HFFc6 (cell line): ENCODE data around the gene CUL2. TPM values are rescaled to one million over a fixed set of nuclear protein-coding genes. Genes with fewer than 3 reads are reported as not detected.

Experiments
- DNase-seq: peaks from one replicate; pipeline ENCODE4 v3.0.0-alpha.2; 2018
- H3K27ac Mint-ChIP-seq: 2 replicates; pipeline ENCODE4 v1.8.0; 2020; ENCODE audit warnings: mild to moderate bottlenecking, mixed read lengths
- H3K27me3 Mint-ChIP-seq: 2 replicates; pipeline ENCODE4 v1.8.0; 2021; ENCODE audit warnings: mild to moderate bottlenecking, moderate library complexity, mixed read lengths; ENCODE audit not compliant: insufficient read depth
- H3K36me3 Mint-ChIP-seq: 2 replicates; pipeline ENCODE4 v1.8.0; 2021; ENCODE audit warnings: low read depth, mixed read lengths
- H3K4me1 Mint-ChIP-seq: 2 replicates; pipeline ENCODE4 v1.8.0; 2020; ENCODE audit warnings: low read depth, mixed read lengths
- H3K4me3 Mint-ChIP-seq: 2 replicates; pipeline ENCODE4 v1.8.0; 2020; ENCODE audit warnings: mild to moderate bottlenecking, moderate library complexity, mixed read lengths
- H3K9me3 Mint-ChIP-seq: 2 replicates; pipeline ENCODE4 v1.8.0; 2020; ENCODE audit warnings: mild to moderate bottlenecking, mixed read lengths
- CTCF ChIP-seq: fragments of 200-600 bp; sonication (generic); IDR thresholded peaks from 2 replicates; pipeline ENCODE4 v1.5.0; 2021; ENCODE audit warnings: antibody characterized with exemption, mild to moderate bottlenecking
- microRNA-seq: library from miRNA; unstranded; fragments of <30 nt; microRNA quantifications from one replicate; pipeline ENCODE4, GENCODE V29; 2019
- total RNA-seq, 6 experiments: library from RNA; stranded (reverse); fragmentation: NEBNext Ultra II Directional; extraction: Animal tissue kit (Norgen Biotek cat#: 25700); gene quantifications; 2 replicates in 1 of 6; 3 replicates in 5 of 6; pipeline ENCODE4 v1.2.3, GENCODE V29; 2021

The CUL2 gene
- total RNA-seq, 6 experiments from 2014 or later: 42.5 to 55.7 (median 51.3) TPM

- no peaks in the 10 kb centered on the region for H3K36me3 Mint-ChIP-seq
These were observed 127.3 kb downstream of the CUL2 start for GRCh38 chr10:34962866-34963265.

GRCh38 chr10:34960983-34961382 is 129.2 kb downstream of the CUL2 start:
- peak; percentile 71 for TF ChIP-seq CTCF
- H3K9me3 Mint-ChIP-seq: no peaks in the 10 kb centered on the region
- H3K4me3 Mint-ChIP-seq: no peak overlapping the region
- H3K27ac Mint-ChIP-seq: no peak overlapping the region
- no peaks in the 10 kb centered on the region for H3K4me1 Mint-ChIP-seq
- H3K27me3 Mint-ChIP-seq: peaks cover 10% of the 10 kb centered on the region
- H3K36me3 Mint-ChIP-seq: no peaks in the 10 kb centered on the region
- peak; percentile 28 for DNase-seq

More at GRCh38 chr10:34962866-34963265, 127.3 kb downstream of the CUL2 start:
- H3K27ac Mint-ChIP-seq: no peak overlapping the region
- peaks cover 5% of the 10 kb centered on the region for H3K27me3 Mint-ChIP-seq
- no peak overlapping the region for H3K4me3 Mint-ChIP-seq
- H3K4me1 Mint-ChIP-seq: peaks cover 7% of the 10 kb centered on the region
- H3K9me3 Mint-ChIP-seq: no peaks in the 10 kb centered on the region
- no peak for DNase-seq
- TF ChIP-seq CTCF: no peak

- no peak for DNase-seq
- Mint-ChIP-seq H3K27ac (no peak overlapping the region), H3K9me3 (no peaks in the 10 kb centered on the region), H3K27me3 (peaks cover 15% of the 10 kb centered on the region), H3K4me1 (no peaks in the 10 kb centered on the region), H3K4me3 (no peak overlapping the region), H3K36me3 (no peaks in the 10 kb centered on the region)
- TF ChIP-seq CTCF: no peak
These were observed 130.4 kb downstream of the CUL2 start for GRCh38 chr10:34959786-34960185.

GRCh38 chr10:34959321-34959720 is 130.8 kb downstream of the CUL2 start:
- Mint-ChIP-seq H3K27ac (no peak overlapping the region), H3K36me3 (no peaks in the 10 kb centered on the region)
- no peak for DNase-seq

More at GRCh38 chr10:34959321-34959720, 130.8 kb downstream of the CUL2 start:
- Mint-ChIP-seq H3K9me3 (no peaks in the 10 kb centered on the region), H3K4me3 (no peak overlapping the region), H3K4me1 (no peaks in the 10 kb centered on the region), H3K27me3 (peaks cover 16% of the 10 kb centered on the region)
- no peak for TF ChIP-seq CTCF

Small RNAs within 50 kb of the gene (microRNA-seq; reads per million reads assigned to microRNA genes)
- not detected for gene MIR3611

Other genes with a start within 250 kb of the CUL2 start
- 10 to 100 TPM; 21.1 to 34.0 (median 30.2) TPM for gene CREM, start 36.5 kb upstream of the CUL2 start, total RNA-seq
- 10 to 100 TPM; 60.0 to 76.6 (median 69.9) TPM for gene CCNY, start 246.2 kb upstream of the CUL2 start, total RNA-seq